HG02938 (cell line): ENCODE data around the gene TP53I11.

Source experiments
- ATAC-seq: cut with Tn5 transposase; IDR thresholded peaks from one replicate; pipeline ENCODE4 v1.9.1; 2021; ENCODE audit warnings: mild to moderate bottlenecking, moderate library complexity; ENCODE audit not compliant: unreplicated experiment

The TP53I11 gene, protein sequence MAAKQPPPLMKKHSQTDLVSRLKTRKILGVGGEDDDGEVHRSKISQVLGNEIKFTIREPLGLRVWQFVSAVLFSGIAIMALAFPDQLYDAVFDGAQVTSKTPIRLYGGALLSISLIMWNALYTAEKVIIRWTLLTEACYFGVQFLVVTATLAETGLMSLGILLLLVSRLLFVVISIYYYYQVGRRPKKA

DNA sequence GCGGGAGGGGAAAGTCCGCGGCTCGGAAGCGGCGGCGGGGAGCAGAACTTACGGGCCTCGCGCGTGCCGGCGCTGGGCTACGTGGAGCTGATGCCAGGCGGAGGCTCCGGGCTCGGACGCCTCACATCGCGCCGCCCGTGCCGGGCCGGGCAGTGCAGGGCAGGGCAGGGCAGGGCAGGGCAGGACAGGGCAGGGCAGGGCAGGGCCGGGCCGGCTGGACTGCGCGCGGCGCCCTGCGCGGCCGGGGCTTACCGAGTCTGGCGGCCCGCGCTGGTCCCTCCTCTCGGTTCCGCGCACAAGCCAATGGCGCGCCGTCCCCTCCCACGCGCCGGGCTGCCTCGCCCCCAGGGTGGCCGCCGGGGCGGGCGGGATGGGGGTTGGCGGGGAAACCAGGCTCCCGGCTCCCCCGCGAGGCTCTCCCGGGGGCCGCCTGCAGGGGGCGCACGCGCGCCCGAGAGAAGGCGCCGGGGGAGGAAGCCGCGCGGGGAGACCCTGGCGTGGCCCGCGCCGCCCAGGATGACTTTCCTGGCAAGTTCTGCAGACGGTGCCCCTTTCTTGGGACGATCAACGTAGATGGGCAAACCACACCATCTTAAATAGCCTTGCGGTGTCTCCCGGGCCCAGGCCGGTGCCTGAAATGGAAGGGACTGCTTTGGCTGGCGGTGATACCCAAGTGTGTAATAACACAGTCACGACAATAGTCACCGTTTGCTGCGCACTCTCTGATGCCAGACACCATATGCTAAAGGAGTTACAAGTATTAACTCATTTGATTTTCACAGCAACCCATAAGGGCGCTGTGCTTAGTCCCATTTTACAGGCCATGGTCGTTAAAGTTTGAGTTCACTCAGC, at the start of gene TP53I11:
TP53I11 (minus strand) TSS at position 259 of the 852 bp plus-strand sequence. CDS start 12,548 bp downstream, outside the sequence.
- no peak for ATAC-seq

DNA sequence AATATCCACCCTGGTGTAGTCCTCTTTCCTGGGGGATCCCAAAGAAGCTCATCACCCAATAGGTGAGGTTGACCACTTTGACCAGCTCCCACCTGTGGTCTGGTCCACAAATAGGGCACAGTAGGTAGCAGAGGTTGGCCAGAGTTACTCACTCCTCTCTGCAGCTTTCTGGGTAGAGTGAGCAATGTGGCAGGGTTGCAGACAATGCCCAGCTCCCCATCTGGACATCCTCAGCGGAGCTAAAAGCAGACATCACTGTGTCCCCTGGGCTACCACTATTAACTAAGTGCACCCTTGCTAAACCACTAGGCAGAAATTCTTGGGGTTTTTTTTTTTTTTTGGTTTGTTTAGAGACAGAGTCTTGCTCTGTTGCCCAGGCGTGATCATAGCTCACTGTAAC, 48.4 kb upstream of the TP53I11 start:
- ATAC-seq = no peak

DNA sequence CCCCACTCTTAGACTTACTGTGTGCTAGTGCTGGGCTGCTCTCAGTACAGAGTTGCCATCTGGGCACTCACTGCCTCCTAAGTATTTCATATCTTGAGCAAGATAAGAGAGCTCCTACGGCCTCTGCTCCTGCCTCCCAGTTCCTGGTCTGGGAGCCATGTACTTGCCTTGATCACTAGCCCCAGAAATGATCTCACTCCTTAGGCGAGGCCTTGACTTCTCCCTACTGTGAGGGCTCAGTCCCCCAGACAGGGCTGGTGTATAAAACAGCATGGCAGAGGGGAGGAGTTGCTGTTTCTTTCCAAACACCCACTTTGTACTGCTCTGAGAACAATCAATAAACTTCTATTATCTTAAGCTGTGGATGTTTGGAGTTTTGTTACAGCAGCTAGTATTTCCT, 47.4 kb upstream of the TP53I11 start:
- no peak for ATAC-seq

DNA sequence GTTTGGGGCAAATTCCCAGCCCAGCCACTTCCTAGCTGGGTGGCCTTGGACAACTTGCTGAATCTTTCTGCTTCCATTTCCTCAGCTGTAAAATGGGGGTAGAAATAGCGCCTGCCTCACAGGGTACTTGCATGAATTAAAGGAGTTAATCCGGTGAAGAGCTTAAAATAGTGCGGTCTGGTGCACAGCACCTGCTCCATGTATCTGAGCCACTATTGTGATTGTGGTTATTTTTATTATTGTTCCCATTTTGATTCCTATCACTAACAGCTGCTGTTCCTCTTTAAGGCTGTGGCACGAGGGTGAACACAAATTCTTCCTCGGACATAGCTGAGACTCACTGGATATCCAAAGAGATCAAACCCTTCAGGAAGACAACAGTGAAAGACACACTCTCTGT, 46.9 kb upstream of the TP53I11 start:
- no peak for ATAC-seq

DNA sequence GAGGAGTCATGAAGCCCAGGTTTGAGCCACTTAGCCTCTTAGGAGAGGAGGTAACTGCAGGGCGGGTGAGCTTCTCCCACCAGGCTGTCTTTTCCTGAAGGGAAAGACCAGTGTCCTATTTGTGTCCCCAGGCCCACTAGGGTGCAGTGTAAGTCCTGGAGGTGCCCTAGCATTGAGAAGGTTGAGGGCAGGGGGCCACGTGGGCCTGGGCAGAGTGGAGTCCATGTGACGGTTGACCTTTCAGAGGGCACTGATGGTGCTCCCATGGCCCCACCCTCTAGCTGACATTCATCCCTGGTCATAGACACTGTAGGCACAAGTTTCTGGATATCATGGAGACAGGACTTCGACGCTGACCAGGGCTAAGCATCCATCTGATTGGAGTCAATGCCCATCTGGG, 44.1 kb upstream of the TP53I11 start:
- no peak for ATAC-seq

DNA sequence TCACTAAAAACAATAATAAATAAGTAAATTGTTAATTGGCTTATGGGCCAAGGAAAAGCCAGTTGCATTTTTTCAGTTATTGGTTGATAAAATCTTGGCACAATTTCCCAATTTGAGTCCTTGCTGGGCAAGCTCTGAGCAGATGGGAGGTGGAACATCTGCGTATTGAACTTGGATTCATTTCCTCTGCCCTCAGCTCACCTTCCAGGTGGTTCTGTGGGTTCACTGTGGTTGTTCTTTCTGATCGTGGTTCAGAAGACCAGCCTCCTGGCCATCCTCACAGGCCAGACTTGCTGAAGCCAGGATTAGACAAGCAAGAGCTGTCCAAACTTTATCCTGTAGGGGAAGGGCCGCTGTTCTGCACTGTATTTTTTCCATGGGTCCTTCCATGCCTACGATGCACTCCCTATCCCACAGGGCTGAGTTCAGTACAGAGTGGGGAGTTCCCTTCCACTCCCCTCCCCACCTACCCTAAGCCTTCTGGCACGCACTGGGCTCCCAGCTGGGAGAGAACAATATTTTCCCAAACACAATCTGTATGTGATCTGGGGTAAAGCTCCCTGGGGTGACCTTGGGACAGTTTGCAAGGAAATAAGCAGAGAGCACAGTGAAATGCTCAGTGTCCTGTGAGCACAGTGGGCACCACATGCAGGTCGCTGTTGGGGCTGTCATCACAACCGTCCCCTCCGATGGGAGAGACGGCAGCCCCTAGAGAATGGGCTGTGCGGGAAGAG, 43.5 kb upstream of the TP53I11 start:
- ATAC-seq = no peak

DNA sequence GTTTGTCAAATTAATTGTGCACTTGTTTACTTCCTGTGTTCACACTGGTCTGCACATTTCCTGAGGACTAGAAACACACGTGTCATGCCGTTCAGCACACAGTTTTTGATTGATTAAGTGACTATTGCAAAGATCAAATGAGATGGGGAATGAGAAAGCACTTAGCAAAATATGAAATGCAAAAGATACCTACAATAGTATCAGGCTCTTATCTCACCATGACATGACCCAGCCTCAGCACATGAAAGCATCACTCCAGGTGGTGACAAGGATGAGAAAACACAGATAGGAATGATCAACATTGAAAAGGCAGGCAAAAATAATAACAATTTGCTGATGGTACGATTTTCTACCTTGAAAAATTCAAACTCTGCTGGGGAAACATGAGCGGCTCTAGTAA, 42.1 kb upstream of the TP53I11 start:
- no peak for ATAC-seq

DNA sequence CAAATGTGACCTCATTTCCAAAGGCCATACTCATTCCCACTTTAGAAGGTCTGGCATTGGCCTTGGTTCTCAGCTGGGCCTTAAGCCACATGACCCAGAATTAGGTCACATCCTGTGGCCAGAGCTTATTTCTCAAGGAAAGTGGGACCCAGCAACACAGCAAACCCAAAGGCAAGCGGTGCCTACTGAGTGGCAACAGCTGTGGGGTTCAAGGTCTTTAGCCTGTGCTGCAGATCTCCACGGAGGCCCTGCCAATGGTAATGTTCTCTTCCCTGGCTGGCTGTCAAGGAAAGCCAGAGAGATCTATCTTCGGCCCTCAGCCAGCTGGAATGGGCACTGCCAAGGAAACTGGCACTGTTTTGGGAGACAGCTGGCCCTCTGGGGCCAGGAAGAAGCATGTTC, 41.5 kb upstream of the TP53I11 start:
- ATAC-seq = no peak

DNA sequence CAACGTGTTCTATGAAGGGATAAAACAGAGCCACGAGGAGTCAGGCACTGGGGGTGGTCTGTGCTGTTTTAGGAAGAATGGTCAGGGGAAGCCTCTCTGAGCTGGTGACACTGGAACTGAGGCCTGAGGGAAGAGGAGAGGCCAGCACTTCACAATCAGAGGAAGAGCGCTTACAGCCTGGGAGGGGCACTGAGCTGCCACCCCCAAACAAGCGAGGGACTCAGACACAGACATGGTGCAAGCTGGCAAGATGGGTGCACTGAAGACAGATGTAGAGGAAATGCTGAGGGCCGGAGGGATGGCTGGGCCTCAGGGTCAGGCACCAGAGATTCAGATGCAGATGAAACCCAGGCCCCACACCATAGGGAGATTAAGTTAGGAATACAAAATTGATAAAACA, 40.0 kb upstream of the TP53I11 start:
- no peak for ATAC-seq

DNA sequence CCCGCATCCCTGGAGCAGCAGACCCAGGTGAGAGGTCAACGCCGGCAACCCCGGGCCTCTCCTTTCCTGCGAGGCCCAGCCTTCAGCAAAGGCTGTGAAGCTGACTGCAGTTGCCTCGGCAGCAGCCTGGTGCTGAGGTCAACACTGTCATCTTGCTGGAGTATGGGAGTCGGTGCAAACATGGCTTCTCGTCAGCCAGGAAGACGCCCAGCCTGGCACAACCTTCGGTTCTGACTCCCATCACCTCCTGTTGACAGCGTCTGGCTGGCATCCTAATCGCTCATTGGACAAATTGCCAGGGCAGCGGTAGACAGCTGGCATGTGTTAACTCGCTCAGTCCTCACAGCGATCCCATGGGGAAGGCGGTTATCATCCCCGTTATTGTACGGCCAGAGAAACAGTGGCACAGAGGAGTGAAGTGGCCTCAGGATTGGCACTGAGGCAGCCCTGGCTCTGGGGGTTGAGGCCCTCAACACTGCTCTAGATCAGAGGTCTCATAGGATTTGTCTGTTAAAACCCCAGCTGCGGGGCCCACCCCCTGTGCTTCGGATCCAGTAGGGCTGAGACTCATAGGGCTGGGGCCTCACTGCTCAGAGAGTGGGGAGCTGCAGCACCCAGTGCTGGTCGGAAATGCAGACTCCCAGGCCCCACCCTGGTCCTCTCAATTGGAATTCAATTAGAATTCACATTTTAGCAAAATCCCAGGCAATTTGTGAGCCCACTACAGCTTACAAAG, 39.3 kb upstream of the TP53I11 start:
- ATAC-seq = no peak

DNA sequence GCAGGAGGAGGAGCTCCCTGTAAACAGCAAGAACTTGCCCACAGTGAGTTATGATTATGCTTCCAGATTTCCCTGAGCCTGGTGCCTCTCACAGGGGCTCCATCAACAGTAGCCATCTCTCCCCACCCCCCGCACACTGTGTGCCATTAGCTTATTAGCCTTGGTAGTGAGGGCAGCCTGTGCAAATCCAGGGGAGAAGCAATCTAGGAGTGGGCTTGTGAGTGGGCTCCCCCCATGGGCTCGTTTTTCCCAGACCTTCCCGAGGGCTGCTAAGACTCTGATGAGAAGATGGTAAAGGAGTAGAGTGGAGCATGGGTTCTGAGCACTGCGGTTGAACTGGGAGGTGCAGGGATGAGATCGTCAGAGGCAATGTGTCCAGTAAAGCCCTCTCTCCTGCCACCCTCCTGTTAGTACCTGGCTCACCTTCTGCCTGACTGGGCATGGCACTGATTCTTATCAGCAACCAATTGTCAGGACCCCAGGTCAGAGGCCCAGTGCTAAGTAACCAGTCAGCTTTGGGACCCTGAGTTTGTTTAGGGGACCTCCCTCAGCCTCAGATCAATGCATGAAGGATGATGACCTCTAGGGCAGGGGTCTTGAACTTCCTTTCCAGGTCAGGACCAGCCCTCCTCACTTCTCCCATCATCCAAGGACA, 38.4 kb upstream of the TP53I11 start:
- ATAC-seq = no peak

DNA sequence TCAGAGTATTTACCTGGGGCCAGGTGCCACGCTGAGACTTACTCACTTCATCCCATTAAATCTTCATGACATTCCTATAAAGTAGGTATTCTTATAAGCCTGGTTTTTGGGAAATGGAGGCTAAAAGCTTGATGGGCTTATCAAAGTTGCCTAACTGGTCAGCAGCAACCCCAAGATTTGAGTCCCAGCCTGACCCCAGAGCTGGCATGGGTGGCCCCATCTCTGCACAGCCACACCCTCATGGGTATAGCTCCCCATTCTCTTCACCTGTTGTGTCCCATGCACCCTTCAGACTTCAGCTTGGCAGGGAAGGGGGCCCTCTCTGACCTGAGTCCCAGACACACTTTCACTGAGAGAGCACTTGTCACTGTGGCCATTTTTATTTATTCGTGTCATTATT, 37.4 kb upstream of the TP53I11 start:
- ATAC-seq = no peak

DNA sequence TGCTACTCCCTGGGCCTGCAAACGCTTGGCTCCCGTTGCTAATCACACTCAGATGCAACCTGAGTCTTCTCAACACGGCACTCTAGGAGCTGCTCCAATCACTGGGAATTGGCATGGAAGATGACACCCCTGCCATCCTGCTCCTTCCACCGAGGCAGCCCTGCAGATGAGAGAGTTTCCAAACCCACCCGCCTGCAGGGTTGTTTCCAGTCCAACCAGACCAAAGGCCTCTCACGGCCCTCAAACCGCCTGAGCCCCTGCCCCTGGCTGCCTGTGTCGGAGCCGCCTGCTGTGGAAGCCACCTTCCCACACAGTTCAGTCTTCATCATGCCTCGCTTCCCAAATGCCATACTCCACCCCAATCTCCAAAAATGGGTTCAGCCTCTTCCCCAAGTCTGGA, 36.8 kb upstream of the TP53I11 start:
- no peak for ATAC-seq

DNA sequence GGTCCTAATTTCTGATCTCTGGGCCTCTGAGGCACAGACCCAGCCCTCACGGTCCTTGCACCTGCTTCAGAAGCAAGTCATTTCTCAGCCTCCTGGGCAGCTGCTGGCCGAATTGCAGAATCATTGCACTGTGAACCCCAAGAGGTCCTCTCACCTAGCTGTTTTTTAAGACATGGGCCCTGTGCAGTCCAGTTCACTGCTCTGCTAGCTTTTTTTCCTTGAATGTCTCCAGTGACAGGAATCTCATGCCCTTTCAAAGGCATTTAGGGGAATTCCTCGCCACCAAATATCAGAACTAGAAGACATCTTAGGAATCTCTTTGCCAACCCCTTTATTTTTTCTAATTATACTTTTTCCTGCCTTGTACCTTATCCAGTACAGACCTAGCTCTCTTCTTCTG, 35.6 kb upstream of the TP53I11 start:
- ATAC-seq = no peak

DNA sequence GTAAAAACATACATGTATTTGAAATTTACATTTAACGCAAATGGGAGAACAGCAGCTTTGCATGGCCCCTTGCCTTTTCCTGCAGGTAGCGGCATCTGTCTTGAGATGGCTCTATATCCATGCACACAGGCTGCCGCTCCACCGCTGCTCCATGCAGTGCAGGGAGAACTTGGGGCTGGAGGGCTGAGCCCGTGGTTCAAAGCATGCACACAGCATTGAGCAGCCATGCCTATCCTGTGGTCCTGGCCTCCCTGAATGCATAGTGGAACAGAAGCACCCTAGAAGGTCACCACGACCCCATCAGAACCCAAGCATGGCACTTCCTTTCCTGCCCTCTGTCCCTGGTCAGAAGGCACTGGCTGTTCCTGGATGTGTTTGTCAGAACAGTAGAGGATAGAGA, 35.0 kb upstream of the TP53I11 start:
- ATAC-seq = no peak

DNA sequence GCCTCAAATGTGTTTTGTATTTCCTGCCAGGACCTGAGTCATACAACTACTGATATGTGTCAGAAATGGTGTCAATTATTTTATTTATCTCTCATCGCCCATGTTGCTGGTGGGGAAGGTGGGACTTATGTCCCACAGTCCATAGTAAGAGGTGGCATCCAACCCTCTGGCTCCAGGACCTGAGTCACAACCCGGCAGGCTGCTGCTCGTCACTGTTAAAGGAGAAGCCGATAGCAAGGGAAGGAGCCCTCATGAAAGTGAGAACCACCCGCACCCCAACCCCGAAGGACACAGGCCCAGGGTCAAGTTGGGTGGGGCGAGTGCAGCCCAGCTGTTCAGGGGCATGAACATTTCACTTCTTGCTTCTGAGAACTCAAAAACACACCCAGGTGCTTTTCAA, 33.1 kb upstream of the TP53I11 start:
- no peak for ATAC-seq

DNA sequence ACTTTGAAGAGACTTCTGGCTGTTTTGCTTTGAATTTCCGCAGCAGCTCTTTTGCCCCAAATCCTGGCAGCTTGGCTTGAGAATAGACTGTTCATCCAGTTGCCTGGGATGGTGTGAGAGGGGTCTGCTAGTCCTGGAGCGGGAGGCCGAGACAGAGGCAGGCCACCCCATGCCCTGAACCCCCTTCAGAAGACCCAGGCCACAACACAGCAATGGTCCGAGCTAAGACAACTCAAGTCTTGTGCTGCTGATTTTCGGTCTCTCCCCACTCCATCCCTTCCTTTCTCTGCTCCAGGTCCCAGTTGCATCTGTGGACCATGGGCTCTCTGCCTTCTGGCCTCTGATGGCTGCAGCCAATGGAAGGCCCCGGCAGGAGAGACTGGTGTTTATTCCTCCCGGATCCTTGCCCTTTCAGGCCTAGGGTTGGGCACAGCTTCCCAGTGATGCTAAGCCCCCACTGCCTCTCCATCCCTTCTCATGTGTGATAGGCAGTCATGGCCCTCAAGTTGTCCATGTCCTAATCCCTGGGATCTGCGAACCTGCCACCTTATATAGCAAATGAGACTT, 31.9 kb upstream of the TP53I11 start:
- no peak for ATAC-seq

DNA sequence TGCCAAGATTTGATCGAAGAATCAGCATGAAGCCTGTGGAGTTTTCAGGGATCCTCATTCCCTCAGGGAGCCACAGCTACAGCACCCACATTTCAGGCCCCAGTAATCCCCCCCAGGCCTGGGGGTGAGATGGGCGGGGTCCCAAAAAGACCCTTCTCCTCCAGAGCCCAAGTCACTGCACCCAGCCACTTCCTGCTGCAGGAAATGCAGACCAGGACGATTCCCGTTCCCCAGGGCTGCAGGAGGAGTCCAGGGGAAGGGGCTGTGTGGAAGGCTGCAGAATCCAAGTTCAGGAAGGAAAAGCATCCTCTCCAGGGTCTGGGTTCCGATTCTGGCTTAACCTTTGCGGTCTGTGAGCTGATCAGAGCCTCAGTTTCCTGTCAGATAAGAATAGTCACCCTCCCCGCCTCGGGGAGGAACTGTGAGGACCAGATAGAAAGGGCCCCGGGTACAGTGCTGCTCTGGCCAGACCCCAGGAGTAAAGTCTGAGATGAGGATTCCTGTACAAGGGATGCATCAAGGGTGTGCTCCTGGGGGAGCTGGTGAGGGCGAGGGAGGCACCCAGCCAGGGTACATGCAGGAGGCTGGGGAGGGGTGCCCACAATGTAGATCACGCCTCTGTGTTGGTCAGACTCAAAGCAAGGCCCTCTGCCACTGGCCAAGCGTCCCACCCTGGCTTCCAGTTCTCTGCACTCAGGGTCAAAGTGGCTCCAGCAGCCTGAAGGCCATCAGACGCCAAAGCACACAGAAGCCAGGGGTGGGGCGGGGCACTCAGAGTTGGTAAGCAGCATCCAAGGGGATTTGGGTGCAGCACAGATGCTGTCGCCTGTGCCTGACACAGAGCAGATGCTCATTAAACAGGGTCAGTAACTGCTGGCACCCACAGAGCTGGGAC, 30.1 kb upstream of the TP53I11 start:
- ATAC-seq = no peak
